Stimulated activated naive CD4-positive, alpha-beta T cell treated with Interleukin-2 at 50 U/mL for 16 hours (primary cell): ENCODE data around the gene IL36B.

ENCODE experiments used
- DNase-seq: peaks from one replicate; lab custom pipeline; 2025; lab: John Stamatoyannopoulos, UW

Gene IL36B

DNA sequence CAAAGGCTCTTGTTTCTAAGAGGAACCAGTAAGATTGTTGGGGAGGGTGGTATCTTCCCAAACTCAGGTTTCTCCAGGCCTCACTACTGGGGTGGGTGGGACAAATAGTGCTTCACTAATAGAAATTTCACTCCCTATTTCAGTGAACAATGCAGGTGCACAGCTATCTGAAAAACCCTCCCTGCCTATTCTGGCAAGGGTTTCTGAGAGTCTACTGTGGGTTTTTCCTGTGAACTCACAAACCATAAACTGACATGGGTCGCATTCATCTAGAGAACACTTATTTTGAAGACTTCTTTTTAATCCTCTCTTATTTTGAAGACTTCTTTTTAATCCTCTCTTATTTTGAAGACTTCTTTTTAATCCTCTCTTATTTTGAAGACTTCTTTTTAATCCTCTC, 43.0 kb downstream of the IL36B start:
- no peak for DNase-seq

GRCh38 chr2:113007250-113007649, 45.4 kb downstream of the IL36B start:
- DNase-seq, result no peak

- no peak for DNase-seq
Measured at GRCh38 chr2:113005030-113005509, 47.6 kb downstream of the IL36B start, which contains the start of gene IL36A. TSS of gene IL36A (plus strand) at chr2:113005459. CDS start at chr2:113005872, 413 bp downstream.

DNA sequence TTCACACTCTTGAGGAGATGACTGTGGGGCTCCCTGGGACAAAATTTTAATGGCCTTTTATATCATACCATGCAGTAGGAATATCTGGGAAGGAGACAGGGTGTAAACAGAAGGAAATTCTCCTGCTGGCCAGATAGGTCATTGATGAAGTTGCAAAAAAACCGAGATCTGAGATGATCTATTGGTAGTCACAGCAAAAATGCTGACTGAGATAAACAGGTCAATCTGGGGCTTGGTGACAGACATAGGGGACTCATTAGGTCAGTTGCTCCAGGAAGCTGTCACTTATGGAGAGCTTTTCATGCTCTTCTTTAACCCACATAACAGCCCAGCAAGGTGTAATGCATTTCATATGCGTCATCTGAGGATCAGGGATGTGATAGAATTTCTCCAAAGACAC, 50.0 kb downstream of the IL36B start:
- DNase-seq, result no peak

GRCh38 chr2:113000436-113000835, 52.2 kb downstream of the IL36B start:
- no peak for DNase-seq

- DNase-seq, result no peak
Measured at GRCh38 chr2:112997151-112997550, 55.5 kb downstream of the IL36B start.

- DNase-seq, result peak; percentile 34
Measured at GRCh38 chr2:112996635-112997034, 56.0 kb downstream of the IL36B start.

DNA sequence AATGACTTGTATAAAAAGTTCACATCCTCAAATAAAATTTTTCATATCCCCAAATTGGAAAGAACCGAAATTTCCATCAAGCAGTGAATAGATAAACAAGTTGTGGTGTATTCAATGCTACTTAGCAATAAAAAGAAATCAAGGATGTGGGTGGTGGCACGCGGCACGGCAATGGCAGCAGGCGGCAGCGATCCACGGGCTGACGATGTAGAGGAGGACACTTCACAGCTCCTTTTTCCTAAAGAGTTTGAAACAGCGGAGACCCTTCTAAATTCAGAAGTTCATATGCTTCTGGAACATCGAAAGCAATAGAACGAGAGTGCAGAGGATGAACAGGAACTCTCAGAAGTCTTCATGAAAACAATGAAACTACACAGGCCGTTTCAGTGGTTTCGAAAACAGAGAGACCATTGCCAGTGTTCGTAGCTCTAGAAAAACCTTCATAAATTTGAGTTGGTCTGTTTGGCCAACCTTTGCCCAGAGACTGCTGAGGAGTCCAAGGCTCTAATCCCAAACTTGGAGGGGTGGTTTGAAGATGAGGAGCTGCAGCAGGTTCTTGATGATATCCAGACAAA, 57.2 kb downstream of the IL36B start:
- no peak for DNase-seq

- no peak for DNase-seq
Measured at GRCh38 chr2:112994648-112995047, 58.0 kb downstream of the IL36B start.

DNA sequence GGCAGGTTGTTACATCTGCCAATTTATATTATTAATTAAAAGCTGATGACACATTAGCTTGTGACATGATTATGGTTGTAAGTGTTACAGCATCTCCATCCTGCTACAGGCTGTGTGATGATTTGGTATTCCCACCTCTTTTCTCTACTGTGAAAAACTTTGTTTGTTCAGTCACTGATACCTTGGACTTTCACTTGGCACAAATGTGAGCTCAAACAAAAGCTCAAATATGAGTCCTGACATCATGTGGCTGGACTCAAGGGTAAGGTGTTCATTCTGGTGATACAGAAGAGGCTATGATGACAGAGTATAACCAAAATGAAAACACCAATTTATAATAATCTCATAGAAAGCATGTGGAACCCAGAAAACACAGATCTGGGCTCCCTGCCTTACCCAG, 58.8 kb downstream of the IL36B start:
- DNase-seq, result no peak

DNA sequence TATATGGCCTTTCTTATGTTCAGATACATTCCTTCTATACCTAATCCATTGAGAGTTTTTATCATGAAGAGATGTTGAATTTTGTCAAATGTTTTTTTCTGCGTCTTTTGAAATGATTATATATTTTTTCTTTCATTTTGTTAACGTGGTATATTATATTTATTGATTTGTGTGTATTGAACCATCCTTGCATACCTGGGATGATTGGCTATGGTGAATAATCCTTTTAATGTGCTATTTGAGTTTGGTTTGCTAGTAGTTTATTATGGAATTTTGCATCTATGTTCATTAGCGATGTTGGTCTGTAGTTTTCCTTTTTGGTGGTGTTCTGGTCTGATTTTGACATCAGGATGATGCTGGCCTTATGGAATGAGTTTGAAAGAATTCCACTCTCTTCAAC, 63.1 kb downstream of the IL36B start:
- DNase-seq, result no peak

GRCh38 chr2:112985090-112985489, 67.6 kb downstream of the IL36B start:
- no peak for DNase-seq

DNA sequence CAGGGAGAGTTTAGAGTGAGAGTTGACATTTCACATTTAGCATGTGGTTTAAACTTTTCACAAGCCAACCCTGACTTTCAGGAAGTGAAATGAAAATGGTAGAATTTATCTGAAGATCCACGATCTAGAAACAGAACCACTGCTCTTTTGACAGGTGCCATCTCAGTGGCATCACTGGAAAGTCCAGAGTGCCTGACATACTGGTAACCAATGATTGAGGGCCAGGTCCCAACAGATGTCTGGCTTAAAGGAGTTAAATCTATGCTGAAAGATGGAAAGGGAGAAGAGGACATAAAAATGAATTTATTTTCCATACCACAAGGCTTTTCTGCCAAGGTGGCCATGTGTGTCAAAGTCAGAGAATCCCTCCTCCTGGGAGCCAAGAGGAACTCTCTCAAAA, 72.1 kb downstream of the IL36B start:
- DNase-seq, result no peak

- DNase-seq, result no peak
Measured at GRCh38 chr2:112979731-112980130, 72.9 kb downstream of the IL36B start.

- no peak for DNase-seq
Measured at GRCh38 chr2:112977559-112978056, 75.1 kb downstream of the IL36B start, which contains the start of gene IL36G. TSS of gene IL36G (plus strand) at chr2:112978006. CDS start at chr2:112978639, 633 bp downstream.
